H1 (cell line): ENCODE data around the gene CD1B.

Experiments used
- CTCF ChIP-seq, 3 experiments: IDR thresholded peaks; 1 replicate in 2 of 3; 2 replicates in 1 of 3; pipeline versions ENCODE4 v1.5.1 to v1.6.1; 2011; ENCODE audit warnings: low read length in 3 of 3, mild to moderate bottlenecking in 3 of 3, inconsistent platforms in 2 of 3, low read depth in 1 of 3, moderate library complexity in 1 of 3; ENCODE audit not compliant: insufficient read depth in 1 of 3; ENCODE audit errors: control extremely low read depth in 1 of 3
- EP300 ChIP-seq, 2 experiments: IDR thresholded peaks; 1 replicate in 1 of 2; 2 replicates in 1 of 2; pipeline ENCODE4 v1.6.1; 2011 to 2012; ENCODE audit warnings: low read depth in 2 of 2, low read length in 2 of 2, mild to moderate bottlenecking in 2 of 2, borderline replicate concordance in 1 of 2, inconsistent platforms in 1 of 2, moderate library complexity in 1 of 2
- KDM1A ChIP-seq: fragments of 200-600, 300-600 bp; sonication (generic); IDR thresholded peaks from 2 replicates; pipeline ENCODE4 v1.7.1; 2016; ENCODE audit warnings: mild to moderate bottlenecking, low read length, borderline replicate concordance
- RFX5 ChIP-seq: IDR thresholded peaks from 2 replicates; pipeline ENCODE4 v1.6.1; 2011; ENCODE audit warnings: low read depth, low read length, improper control_type of control experiment, borderline replicate concordance
- SP1 ChIP-seq: IDR thresholded peaks from 2 replicates; pipeline ENCODE4 v1.6.1; 2011; ENCODE audit warnings: low read depth, low read length
- SP2 ChIP-seq: IDR thresholded peaks from 2 replicates; pipeline ENCODE4 v1.6.1; 2012; ENCODE audit warnings: mild to moderate bottlenecking, low read length, inconsistent platforms

- TF ChIP-seq SP2 (no peak), SP1 (no peak), KDM1A (no peak), CTCF (IDR thresholded peaks at IDR 0.05; ENCODE audit: control extremely low read depth in 1 of 3, insufficient read depth in 1 of 3, low read depth in 1 of 3, low read length in 3 of 3) (no peak), EP300 (IDR thresholded peaks at IDR 0.05; ENCODE audit: borderline replicate concordance in 1 of 2, low read depth in 2 of 2, low read length in 2 of 2) (no peak), RFX5 (no peak)
Measured at GRCh38 chr1:158323866-158324265, 7.5 kb downstream of the CD1B start.
